NCI-H345 treated with DMSO at 0.1 percent for 48 hours (cell line): ENCODE measurements around the gene SLC16A5.

Experiments
- DNase-seq: peaks from one replicate; lab custom pipeline; 2025; ENCODE audit not compliant: unreplicated experiment; lab: John Stamatoyannopoulos, UW

The SLC16A5 gene

DNA sequence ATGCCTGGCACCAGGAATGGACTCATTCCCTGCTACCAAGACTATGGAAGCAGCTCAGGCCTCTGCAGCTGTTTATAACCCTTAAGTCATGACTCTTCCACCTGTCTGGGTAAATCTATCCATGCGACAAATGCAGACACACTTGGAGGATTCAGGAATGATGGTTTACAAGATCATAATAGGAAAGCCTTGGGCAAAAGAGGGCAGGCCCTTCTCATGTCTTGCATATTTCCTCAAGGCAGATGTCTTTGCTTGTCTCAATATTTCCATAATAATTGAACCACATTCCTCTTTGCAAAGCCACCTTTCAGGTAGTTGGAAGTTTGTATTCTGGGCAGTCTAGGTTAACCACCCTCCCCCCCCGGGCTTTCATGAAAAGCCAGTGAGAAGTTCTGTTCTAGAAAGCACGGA lies 67.4 kb downstream of the SLC16A5 start:
- DNase-seq: no peak
